Parathyroid adenoma (tissue), 2 donors: ENCODE measurements around the gene MICU2.

Experiments used
- H2AFZ ChIP-seq: fragments of 300-600 bp; sonication (generic); one replicate; pipeline ENCODE4 v1.7.0; 2017; ENCODE audit warnings: antibody characterized with exemption, mild to moderate bottlenecking
- H3K27ac ChIP-seq: fragments of 300-600 bp; sonication (generic); one replicate; pipeline ENCODE4 v1.7.0; 2017
- H3K27me3 ChIP-seq: fragments of 300-600 bp; sonication (generic); one replicate; pipeline ENCODE4 v1.7.0; 2017; ENCODE audit warnings: low read length; ENCODE audit not compliant: control insufficient read depth, insufficient read depth
- H3K36me3 ChIP-seq: fragments of 300-600 bp; sonication (generic); one replicate; pipeline ENCODE4 v1.7.0; 2017; ENCODE audit warnings: low read length; ENCODE audit not compliant: control insufficient read depth, insufficient read depth
- H3K4me1 ChIP-seq: fragments of 300-600 bp; sonication (generic); one replicate; pipeline ENCODE4 v1.7.0; 2017; ENCODE audit warnings: control low read depth
- H3K4me2 ChIP-seq: fragments of 300-600 bp; sonication (generic); one replicate; pipeline ENCODE4 v1.7.0; 2017; ENCODE audit warnings: low read length
- H3K4me3 ChIP-seq: fragments of 300-600 bp; sonication (generic); one replicate; pipeline ENCODE4 v1.7.0; 2017; ENCODE audit warnings: low read depth, low read length
- H3K79me2 ChIP-seq: fragments of 300-600 bp; sonication (generic); one replicate; pipeline ENCODE4 v1.7.0; 2017; ENCODE audit warnings: control low read depth
- H3K9ac ChIP-seq: fragments of 300-600 bp; sonication (generic); one replicate; pipeline ENCODE4 v1.7.0; 2017; ENCODE audit warnings: mild to moderate bottlenecking
- H3K9me3 ChIP-seq: fragments of 300-600 bp; sonication (generic); one replicate; pipeline ENCODE4 v1.7.0; 2017; ENCODE audit warnings: low read length; ENCODE audit not compliant: control insufficient read depth
- CTCF ChIP-seq: fragments of 300-600 bp; sonication (generic); IDR thresholded peaks from one replicate; pipeline ENCODE4 v1.7.0; 2017; ENCODE audit warnings: antibody characterized with exemption, mild to moderate bottlenecking
- donor health status: primary hyperparathyroidism.

The MICU2 gene

GRCh38 chr13:21576426-21576825, 27.5 kb downstream of the MICU2 start:
- peaks cover 2% of the 10 kb centered on the region for H3K79me2 ChIP-seq

DNA sequence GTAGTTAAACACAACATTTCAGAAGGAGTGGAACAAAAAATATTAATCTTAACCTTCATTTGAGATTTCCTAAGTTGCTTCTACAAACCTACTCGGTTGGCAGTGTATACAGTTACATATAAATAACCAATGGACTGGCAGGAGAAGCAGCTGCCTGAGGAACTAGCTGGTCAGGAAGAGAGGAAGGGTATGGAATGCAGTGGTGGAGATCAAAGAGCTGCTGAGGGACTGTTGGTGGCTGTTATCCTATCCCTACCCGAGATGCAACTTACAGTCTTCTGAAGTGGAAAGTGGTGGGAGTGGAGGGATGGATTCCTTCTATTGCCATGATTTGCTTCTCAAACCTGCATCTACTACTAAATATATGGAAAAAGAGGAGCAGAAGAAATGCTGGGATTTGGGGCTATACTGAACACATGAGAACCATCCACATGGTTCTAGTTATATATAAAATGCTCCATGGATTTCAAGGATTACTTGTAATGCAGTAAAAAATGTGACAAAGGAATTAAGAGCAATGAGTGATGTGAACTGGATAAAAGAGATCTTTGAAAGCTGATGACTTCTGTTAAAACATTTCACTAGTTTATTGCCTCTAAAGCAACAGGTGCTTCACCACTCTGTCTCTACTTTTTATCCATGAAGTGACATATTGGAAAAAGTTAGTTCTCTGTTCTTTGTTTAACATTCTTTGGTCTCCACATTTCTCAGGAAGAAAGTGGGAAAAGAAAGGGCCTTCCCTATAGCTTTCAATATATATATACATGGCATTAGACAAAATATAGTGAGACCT, 29.9 kb downstream of the MICU2 start:
- Histone ChIP-seq H3K79me2 (peaks cover 2% of the 10 kb centered on the region), H3K27ac (no peak overlapping the region), H3K27me3 (no peaks in the 10 kb centered on the region), H3K4me3 (no peak overlapping the region), H3K9ac (no peak overlapping the region), H3K4me1 (no peaks in the 10 kb centered on the region), H2AFZ (no peak overlapping the region), H3K9me3 (no peaks in the 10 kb centered on the region), H3K4me2 (no peak overlapping the region), H3K36me3 (no peaks in the 10 kb centered on the region)
- no peak for TF ChIP-seq CTCF

More at GRCh38 chr13:21576426-21576825, 27.5 kb downstream of the MICU2 start:
- no peaks in the 10 kb centered on the region for H3K36me3 ChIP-seq
- no peak overlapping the region for H3K27ac ChIP-seq
- TF ChIP-seq CTCF, result no peak
- no peaks in the 10 kb centered on the region for H3K27me3 ChIP-seq
- H3K9me3 ChIP-seq, result no peaks in the 10 kb centered on the region
- H3K4me2 ChIP-seq, result no peak overlapping the region
- H3K4me3 ChIP-seq, result no peak overlapping the region
- H3K9ac ChIP-seq, result no peak overlapping the region
- H3K4me1 ChIP-seq, result no peaks in the 10 kb centered on the region
- H2AFZ ChIP-seq, result no peak overlapping the region

- no peak overlapping the region for H3K4me3 ChIP-seq
- H3K9me3 ChIP-seq, result no peaks in the 10 kb centered on the region
- no peak overlapping the region for H3K27ac ChIP-seq
- no peaks in the 10 kb centered on the region for H3K36me3 ChIP-seq
- H3K79me2 ChIP-seq, result peaks cover 2% of the 10 kb centered on the region
- no peak overlapping the region for H3K4me2 ChIP-seq
- no peak overlapping the region for H2AFZ ChIP-seq
- no peak overlapping the region for H3K9ac ChIP-seq
- H3K4me1 ChIP-seq, result no peaks in the 10 kb centered on the region
- TF ChIP-seq CTCF, result no peak
- H3K27me3 ChIP-seq, result no peaks in the 10 kb centered on the region
These were observed 34.3 kb downstream of the MICU2 start for GRCh38 chr13:21569686-21570085.

DNA sequence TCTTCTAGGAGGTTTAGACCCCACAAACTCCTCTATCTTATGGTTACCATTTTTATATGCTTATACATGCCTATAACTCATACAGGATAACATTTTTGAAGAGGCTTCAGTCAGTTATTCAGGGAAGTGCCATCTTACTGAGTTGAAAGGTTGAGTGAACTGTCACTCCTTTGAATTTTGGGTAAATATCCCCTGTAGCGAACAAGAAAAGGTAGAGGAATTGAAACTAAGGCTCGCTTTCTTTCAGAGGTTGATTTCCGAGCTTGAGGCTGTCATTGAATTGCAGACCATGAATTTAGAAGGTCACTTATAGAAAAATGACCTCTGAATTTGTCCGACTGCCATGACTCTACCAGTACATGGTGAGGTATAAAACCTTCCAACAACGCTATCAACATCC, 35.1 kb downstream of the MICU2 start:
- Histone ChIP-seq H3K4me3 (no peak overlapping the region), H3K27me3 (no peaks in the 10 kb centered on the region), H2AFZ (no peak overlapping the region), H3K4me2 (no peak overlapping the region), H3K9me3 (no peaks in the 10 kb centered on the region), H3K4me1 (no peaks in the 10 kb centered on the region), H3K79me2 (no peaks in the 10 kb centered on the region), H3K9ac (no peak overlapping the region), H3K27ac (no peak overlapping the region), H3K36me3 (no peaks in the 10 kb centered on the region)
- no peak for TF ChIP-seq CTCF

GRCh38 chr13:21567714-21568113, 36.3 kb downstream of the MICU2 start:
- Histone ChIP-seq H3K9me3 (no peaks in the 10 kb centered on the region), H3K4me2 (no peak overlapping the region), H3K79me2 (no peaks in the 10 kb centered on the region), H3K4me3 (no peak overlapping the region), H3K27ac (no peak overlapping the region), H3K36me3 (no peaks in the 10 kb centered on the region), H3K27me3 (no peaks in the 10 kb centered on the region), H3K4me1 (no peaks in the 10 kb centered on the region), H3K9ac (no peak overlapping the region), H2AFZ (no peak overlapping the region)
- no peak for TF ChIP-seq CTCF
